Measurements from ENCODE around the gene FOXA3.
"Not testable (repeated sequence)": the region's sequence is repeated elsewhere in the genome, so short reads cannot be mapped to it uniquely, and the experiment has no call there.

The FOXA3 gene

GRCh38 chr19:45887200-45887710, 23.1 kb downstream of the FOXA3 start:
- DNase-seq = no peak
- TF ChIP-seq, protein P1, sequence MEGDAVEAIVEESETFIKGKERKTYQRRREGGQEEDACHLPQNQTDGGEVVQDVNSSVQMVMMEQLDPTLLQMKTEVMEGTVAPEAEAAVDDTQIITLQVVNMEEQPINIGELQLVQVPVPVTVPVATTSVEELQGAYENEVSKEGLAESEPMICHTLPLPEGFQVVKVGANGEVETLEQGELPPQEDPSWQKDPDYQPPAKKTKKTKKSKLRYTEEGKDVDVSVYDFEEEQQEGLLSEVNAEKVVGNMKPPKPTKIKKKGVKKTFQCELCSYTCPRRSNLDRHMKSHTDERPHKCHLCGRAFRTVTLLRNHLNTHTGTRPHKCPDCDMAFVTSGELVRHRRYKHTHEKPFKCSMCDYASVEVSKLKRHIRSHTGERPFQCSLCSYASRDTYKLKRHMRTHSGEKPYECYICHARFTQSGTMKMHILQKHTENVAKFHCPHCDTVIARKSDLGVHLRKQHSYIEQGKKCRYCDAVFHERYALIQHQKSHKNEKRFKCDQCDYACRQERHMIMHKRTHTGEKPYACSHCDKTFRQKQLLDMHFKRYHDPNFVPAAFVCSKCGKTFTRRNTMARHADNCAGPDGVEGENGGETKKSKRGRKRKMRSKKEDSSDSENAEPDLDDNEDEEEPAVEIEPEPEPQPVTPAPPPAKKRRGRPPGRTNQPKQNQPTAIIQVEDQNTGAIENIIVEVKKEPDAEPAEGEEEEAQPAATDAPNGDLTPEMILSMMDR (IDR thresholded peaks at IDR 0.05; ENCODE audit: low read depth, low read length) = no peak
- H3K27ac ChIP-seq = peak overlapping the region; percentile 88
- peak overlapping the region; percentile 77 for H3K4me3 ChIP-seq (ENCODE audit: low read depth, low read length)
- peaks cover 17% of the 10 kb centered on the region for H3K36me3 ChIP-seq
- H3K9me3 ChIP-seq (ENCODE audit: severe bottlenecking) = no peaks in the 10 kb centered on the region
- H3K27me3 ChIP-seq (ENCODE audit: insufficient read depth, low read depth, severe bottlenecking) = no peaks in the 10 kb centered on the region

GRCh38 chr19:45889210-45889885, 25.2 kb downstream of the FOXA3 start:
- Histone ChIP-seq H3K4me3 (ENCODE audit: low read depth, low read length) (no peak overlapping the region), H3K36me3 (peaks cover 7% of the 10 kb centered on the region), H3K27me3 (ENCODE audit: insufficient read depth, low read depth, severe bottlenecking) (no peaks in the 10 kb centered on the region), H3K9me3 (ENCODE audit: severe bottlenecking) (no peaks in the 10 kb centered on the region), H3K27ac (no peak overlapping the region)
- TF ChIP-seq, protein P1 (IDR thresholded peaks at IDR 0.05; ENCODE audit: low read depth, low read length) = no peak
- DNase-seq = no peak

DNA sequence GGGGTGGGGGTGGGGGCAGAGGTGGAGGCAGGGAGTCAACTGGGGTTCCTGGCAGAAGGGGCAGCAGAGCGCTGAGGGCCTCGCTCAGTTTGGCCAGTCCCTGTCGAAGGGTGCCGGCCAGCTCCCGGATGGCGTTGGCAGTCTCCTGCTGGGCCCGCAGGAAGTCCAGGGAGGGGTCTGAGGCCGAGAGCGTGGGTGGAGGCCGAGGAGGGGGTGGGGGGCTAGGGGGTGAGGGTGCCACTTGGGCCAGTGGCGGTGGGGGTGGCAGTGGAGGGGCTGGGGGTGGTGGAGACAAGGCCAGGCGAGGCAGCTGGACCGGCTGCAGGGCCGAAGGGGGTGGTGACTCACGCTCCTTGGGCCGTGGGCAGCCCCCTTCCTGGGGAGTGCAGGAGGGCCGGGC, 26.8 kb downstream of the FOXA3 start:
- Histone ChIP-seq H3K27me3 (ENCODE audit: insufficient read depth, low read depth, severe bottlenecking) (no peaks in the 10 kb centered on the region), H3K9me3 (ENCODE audit: severe bottlenecking) (no peaks in the 10 kb centered on the region), H3K4me3 (ENCODE audit: low read depth, low read length) (no peak overlapping the region), H3K36me3 (peaks cover 9% of the 10 kb centered on the region), H3K27ac (no peak overlapping the region)
- TF ChIP-seq, protein P1 (IDR thresholded peaks at IDR 0.05; ENCODE audit: low read depth, low read length) = no peak
- DNase-seq = no peak

- H3K36me3 ChIP-seq = peaks cover 42% of the 10 kb centered on the region
- TF ChIP-seq, protein P1 (IDR thresholded peaks at IDR 0.05; ENCODE audit: low read depth, low read length) = no peak
- no peak for DNase-seq
- no peak overlapping the region for H3K27ac ChIP-seq
- no peaks in the 10 kb centered on the region for H3K9me3 ChIP-seq (ENCODE audit: severe bottlenecking)
- no peaks in the 10 kb centered on the region for H3K27me3 ChIP-seq (ENCODE audit: insufficient read depth, low read depth, severe bottlenecking)
- no peak overlapping the region for H3K4me3 ChIP-seq (ENCODE audit: low read depth, low read length)
Observed at GRCh38 chr19:45895519-45895972, 31.4 kb downstream of the FOXA3 start.

DNA sequence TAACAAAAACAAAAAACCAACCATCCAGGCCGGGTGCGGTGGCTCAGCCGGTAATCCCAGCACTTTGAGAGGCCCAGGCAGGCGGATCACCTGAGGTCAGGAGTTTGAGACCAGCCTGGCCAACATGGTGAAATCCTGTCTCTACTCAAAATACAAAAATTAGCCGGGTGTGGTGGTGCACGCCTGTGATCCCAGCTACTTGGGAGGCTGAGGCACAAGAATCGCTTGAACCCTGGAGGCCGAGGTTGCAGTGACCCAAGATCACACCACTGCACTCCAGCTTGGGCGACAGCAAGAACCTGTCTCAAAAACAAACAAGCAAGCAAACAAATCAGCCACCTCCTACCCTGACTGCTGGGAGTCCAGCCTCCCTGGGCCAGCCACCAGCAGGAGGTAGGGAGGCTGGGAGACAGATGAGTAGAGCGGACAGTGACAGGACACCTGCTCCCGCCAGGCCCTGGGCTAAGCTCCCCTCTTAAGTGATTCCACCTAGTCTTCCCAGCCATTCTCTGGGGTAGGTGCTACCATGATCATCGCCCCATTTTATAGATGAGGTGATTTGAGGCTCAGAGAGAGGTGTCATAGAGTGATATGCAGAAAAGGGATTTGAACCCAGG, 32.0 kb downstream of the FOXA3 start:
- not testable (repeated sequence) for H3K4me3 ChIP-seq (ENCODE audit: low read depth, low read length); H3K27me3 ChIP-seq (ENCODE audit: insufficient read depth, low read depth, severe bottlenecking); DNase-seq; H3K9me3 ChIP-seq (ENCODE audit: severe bottlenecking); H3K27ac ChIP-seq
- peaks cover 48% of the 10 kb centered on the region for H3K36me3 ChIP-seq

DNA sequence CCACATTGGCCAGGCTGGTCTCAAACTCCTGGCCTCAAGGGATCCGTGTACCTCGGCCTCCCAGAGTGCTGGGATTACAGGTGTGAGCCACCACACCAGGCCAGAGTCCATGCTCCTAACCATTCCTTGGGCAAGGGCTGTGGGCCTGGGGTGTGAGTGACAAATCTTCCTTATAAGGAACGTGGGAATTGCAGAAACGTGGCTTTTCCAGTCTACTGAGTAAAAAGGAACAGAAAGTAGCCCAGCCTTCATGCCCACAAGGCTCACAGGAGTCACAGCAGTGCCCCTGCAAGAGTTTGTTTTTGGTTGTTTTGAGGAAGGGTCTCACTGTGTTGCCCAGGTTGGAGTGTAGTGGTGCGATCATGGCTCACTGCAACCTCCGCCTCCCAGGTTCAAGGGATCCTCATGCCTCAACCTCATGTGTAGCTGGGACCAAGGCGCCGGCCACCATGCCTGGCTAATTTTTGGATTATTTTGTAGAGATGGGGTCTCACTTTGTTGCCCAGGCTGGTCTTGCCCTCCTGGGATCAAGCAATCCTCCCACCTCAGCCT, 33.2 kb downstream of the FOXA3 start:
- Histone ChIP-seq H3K4me3 (ENCODE audit: low read depth, low read length) (no peak overlapping the region), H3K36me3 (peaks cover 50% of the 10 kb centered on the region), H3K9me3 (ENCODE audit: severe bottlenecking) (no peaks in the 10 kb centered on the region), H3K27me3 (ENCODE audit: insufficient read depth, low read depth, severe bottlenecking) (no peaks in the 10 kb centered on the region), H3K27ac (no peak overlapping the region)
- TF ChIP-seq, protein P1 (IDR thresholded peaks at IDR 0.05; ENCODE audit: low read depth, low read length) = no peak
- no peak for DNase-seq
